NK-92 (cell line): ENCODE results near the gene IL1RAP.
"Not testable (repeated sequence)": the region's sequence is repeated elsewhere in the genome, so short reads cannot be mapped to it uniquely, and the experiment has no call there.

Source experiments
- DNase-seq: peaks from one replicate; lab custom pipeline; 2025; ENCODE audit not compliant: unreplicated experiment; lab: John Stamatoyannopoulos, UW

IL1RAP gene

DNA sequence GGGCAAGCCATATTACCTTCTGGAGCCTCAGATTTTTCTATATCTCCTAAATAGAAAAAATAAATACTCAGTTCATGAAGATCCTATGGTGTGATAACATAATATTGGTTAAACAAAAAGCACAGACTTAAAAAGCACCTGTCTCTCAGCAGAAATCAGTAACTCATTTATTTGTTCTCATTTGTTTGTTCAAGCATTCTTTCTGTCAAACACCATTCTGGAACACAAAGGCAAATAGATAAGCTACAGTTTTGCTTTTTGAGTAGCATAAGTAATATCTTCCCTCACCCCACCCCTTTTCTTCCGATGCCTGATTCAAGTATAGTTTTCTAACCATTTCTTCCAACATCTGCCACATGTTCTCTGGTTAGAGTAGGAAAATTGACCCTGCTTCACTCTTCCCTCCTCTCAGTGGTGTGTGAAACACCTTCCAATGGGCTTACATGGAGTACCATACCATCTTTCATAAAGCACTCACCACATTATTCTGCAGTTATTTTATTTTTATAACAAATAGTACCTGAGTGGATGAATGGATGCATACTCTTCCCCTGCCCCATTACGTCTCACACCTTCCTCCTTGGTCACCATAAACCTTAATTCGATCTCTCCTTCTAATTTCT lies 8.4 kb upstream of the IL1RAP start:
- DNase-seq: no peak

DNA sequence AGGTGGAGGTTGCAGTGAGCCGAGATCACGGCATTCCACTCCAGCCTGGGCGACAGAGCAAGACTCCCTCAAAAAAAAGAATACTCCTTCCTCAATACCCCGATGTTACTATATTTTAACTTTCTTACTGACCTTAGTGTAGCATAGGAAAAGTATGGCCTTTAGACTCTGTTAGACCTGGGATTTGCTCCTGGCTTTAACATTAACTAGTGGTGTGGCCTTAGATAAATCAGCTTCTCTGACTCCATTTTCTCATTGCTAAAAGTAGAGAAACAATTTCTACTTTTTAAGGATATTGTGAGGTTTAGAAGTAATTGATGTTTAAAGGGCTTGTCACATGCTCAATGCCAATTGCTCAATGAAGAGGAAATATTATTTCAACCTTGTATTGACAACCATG lies 7.6 kb upstream of the IL1RAP start:
- DNase-seq: no peak

DNA sequence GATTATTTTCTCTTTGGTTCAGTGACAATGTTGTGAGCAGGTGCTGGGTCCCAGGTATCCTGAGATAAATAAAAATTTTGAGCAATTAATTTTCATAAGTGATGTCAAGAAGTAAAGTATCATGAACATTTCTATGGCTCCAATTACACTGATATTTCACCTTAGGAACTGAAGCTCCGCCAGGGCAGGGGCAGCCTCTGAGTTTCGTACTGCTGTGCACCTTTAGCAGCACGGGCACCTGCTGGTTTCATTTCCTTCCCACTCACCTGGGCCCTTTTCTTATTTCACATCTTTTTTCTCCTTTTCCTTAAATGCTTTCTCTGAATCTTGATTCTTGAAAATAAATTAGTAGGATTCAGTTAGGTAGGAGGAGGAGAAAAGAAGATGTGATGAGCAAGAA lies 1.2 kb upstream of the IL1RAP start:
- no peak for DNase-seq

DNA sequence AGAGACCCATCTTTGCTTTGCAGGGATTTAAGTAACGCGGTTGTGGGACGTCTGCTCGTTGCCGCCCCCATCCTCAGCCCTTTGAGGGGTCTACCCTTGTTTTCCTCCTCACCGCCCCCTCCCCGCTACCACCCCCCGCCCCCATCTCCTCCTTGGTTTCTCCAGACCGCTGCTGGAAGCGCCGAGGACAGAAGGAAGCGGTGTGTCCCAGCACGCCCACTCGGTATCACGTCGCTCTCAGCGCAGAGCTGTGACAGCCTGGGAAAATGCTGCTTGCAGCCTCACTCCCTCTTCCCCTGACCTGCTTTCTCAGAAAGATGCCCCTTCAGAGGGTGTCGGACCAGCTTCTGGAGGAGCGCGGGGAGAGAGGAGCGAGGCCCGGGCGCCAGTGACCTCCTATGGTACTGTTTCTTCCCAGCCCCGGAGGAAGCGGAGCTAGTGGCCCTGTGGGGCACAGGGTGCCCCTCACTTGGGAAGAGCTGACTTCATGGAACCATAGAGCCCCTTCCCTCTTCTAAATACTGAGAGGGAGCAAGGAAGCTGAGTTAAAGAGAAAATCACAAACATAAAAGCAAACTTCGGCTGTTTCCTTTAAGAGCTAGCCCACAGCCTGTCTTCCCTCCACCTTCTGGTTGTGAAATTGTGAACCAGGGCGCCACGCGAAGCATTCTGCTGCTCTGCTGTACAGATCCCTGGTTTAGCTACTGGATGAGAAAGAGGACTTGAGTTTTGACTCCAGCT lies 698 bp downstream of the IL1RAP start:
- DNase-seq: no peak

DNA sequence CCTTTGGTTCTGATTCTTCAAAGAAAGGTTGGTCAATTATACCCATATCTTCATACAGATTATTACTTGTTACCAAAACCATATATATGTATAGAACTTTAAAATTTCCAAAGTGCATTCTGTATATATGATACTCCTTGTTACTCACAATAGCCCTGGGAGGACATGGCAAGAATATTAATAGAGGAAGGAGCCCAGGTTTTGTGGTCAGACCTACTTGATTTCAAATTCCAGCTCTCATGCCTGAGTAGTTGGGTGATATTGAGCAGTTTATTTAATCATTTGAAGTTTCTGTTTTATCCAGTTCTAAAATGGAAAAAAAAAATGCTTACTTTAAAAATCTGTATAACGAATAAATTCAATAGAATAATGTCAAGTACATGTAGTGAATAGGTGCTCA lies 2.5 kb downstream of the IL1RAP start:
- no peak for DNase-seq

DNA sequence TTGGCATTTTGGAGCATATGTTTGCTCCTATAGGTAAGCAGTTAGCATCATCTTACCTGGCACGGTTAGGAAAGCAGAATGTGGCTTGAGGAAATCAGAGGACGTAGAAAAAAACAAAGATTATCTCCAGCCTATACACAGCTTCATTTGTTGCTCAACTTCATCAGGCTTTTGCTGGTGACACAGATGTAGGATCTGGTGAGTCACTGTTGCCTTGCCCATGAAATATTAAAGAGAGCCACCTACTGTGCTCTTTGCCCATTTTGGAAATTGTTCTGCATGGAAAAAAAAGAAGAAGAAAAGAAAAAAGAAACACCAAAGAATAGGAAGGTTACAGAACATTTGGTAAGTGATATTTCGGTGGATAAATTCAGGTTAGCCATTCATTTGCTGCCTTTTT lies 3.8 kb downstream of the IL1RAP start:
- no peak for DNase-seq

DNA sequence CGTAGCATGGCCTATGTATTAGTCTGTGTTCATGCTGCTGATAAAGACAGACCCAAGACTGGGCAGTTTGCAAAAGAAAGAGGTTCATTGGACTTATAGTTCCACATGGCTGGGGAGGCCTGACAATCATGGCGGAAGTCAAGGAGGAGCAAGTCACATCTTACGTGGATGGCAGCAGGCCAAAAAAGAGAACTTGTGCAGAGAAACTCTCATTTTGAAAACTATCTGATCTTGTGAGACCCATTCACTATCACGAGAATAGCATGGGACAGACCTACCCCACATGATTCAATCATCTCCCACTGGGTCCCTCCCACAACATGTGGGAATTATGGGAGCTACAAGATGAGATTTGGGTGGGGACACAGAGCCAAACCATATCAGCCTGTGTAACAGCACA lies 4.6 kb downstream of the IL1RAP start:
- DNase-seq: not testable (repeated sequence)

DNA sequence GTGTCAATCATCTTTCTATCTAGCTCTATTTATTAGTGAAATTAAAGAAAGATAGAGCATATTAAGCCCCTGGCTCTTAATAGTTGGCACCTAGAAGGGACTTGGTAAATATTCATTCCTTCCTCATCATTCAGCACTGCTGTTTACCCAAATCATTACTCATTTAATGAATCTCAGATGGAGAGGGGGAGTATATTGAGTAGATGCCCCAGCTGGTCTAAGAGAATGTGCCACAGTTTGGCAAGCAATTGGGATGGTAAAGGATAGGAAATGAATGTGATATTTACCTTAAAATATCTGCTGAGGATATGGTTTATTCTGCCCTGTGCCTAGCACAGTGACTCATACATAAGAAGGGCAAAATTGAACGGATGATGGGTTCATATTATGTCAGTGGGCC lies 6.0 kb downstream of the IL1RAP start:
- no peak for DNase-seq

DNA sequence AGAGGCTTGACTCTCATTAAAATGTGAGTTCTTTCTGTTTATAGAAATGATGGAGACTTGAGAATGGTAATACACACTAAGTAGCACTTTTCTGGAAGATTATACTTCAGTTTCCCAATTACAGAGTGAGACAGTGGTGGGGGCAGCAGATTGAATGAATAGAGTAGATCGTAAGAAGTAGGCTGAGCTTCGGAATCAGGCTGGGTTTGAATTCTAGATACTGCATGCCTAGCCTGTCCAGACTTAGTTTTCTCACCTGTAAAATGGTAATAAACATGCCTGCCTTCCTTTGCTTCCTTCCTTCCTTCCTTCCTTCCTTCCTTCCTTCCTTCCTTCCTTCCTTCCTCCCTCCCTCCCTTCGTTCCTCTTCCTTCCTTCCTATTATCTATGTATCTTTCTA lies 8.1 kb downstream of the IL1RAP start:
- no peak for DNase-seq

DNA sequence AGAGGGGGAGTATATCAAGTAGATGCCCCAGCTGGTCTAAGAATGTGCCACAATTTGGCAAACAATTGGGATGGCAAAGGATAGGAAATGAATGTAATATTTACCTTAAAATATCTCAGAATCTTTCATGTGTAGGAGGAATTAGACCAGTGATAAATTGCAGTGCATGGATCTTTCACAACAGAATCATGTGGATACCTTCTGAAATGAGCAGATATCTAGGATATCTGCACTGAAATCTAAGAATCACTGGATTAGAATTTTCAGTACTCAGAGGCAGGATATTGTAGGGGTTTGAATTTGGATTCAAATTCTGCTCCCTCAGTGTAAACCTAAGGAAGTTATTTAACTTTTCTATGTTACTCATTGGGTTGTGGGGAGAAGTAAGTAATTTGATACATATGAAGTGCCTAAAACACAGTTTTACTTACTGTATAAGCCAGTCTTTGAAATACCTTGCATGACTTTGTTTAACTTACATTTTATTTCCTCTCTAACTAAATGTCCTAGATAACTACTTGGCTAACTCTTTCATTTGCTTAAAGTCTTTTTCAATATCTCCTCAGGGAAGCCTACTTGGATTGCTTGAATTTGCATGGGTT lies 8.8 kb downstream of the IL1RAP start:
- DNase-seq: no peak

DNA sequence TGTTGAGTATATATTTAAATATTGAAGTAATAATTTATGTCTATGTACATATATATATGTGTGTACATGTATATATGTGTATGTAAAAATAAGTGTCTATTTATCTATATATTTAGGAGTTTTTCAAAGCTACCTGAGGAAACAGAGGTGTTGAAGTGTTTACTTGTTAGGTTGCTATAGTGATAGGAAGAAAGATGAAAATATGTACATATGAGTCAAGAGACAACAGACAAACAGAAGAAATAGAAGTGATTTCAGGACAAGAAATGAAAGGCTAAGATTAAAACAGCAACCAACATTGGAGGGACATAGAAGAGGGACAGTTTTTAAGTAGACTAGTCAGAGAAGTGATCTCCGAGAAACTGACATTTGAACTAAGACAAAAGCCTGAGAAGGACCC lies 11.1 kb downstream of the IL1RAP start:
- no peak for DNase-seq

DNA sequence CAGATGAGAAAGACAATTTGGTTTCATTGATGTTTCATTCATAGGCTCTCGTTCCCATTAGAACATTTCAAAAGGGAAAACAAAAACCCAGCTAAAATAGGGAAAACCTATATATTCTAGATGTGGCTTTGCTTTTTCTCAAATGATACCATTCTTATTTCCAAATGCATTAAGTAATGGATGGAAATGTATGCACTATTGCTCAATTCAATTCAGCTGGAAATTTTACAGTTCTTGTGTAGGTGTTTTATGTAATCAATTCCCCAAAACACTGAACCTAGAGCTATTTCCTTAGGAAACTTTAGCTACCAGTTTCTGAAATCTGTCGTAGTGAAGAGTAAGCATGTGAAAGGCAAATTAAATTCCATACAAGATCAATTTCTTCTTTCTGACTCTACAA lies 11.7 kb downstream of the IL1RAP start:
- no peak for DNase-seq

DNA sequence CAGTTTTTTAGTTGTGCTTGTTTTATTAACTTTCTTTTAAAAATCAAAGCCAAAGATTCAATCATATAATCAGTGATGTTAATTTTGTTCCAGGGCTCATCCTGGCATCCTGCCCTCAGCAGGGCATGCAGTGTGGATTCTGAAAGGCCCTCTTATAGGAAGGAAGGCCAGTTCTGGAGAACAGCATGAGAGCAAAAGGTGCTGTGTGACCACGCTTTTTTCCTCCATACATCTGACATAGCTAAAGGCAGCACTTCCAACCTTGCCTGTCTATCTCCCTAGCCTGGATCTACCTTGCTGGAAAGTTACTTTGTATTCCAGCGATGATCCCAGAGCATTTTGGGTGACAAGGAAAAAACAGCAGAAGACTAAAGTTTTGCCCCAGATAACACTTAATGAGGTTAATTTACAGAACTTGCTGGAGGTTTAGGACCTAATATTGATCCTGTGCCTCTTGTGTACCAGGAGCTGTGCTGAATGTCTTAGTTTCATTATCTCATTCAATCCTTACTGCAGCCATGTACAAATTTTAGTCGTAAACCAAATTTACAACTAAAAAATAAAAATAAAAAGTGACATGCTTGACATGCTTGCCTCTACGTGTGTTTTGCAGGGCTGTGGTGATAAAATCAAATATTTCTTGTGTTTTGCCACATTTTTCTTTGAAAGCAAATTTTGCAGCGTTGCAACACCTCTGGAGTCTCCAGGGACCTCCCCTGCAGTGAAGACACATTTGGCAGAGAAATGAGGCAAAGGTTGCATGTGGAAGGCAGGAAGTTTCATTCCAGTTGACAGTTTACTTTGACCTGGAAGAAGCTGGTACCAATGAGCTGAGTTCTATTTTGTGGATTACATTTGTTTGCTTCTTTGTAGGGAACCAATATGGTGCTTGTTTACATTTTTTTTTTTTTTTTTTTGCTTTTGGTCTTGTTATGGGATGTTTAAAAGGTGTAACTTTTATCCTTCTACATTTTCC lies 13.2 kb downstream of the IL1RAP start:
- no peak for DNase-seq

DNA sequence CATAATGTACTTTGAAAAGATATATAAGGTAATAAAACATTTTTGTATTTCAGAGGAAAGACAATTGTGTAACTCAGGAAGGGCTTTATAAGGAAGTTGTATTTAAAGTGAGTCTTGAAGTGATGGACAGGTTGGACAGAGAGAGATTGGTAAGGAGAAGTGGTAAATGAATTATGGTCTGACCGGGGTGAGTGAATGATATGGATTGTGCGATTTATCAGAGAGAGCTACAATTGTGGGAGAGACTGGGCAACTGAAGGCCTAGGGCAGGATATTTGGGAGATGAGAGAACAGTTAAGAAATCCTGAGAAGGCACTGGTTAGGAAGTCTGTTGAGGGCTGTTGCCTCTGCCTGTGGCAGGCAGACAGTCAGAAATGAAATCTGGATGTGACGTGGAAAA lies 14.8 kb downstream of the IL1RAP start:
- no peak for DNase-seq

DNA sequence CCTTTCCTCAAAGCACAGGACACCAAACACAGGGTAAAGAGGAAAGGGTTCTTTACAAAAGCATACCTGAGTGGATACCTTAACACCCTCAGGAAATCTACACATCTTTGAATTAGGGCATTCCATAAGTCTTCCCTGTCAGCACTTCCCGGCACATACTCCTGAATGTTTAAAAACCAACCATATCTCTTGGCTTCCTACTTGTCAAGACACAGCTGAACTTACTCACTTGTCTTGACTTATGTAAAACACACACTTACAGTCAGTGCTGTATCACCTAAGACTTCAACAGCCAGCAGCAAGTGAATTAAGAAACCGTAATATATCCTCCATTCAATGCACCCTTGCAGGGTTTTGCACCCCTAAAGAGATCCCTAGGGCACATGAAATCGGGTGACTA lies 17.5 kb downstream of the IL1RAP start:
- DNase-seq: no peak

DNA sequence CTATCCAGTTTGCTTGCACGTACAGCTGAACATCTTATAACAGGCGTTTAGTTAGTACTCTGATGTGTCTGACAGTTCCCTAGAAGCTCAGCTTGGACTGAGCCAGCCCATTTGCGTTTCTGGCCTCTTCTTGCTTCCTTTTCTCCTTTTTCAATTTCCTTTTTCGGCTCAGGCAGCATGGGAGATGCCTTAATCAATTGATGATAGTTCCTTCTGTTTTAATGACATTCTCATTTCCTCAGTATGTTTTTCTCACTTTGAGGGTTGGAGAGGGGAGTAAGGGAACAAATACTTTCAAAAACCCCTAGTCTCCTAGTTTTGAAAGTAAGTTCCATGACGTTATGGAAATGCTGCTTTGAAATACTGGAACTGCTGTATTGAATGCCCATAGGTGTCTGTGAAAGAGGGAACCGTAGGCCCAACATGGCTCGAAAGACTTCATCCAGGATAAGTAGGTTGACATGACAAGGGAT lies 18.9 kb downstream of the IL1RAP start:
- no peak for DNase-seq

DNA sequence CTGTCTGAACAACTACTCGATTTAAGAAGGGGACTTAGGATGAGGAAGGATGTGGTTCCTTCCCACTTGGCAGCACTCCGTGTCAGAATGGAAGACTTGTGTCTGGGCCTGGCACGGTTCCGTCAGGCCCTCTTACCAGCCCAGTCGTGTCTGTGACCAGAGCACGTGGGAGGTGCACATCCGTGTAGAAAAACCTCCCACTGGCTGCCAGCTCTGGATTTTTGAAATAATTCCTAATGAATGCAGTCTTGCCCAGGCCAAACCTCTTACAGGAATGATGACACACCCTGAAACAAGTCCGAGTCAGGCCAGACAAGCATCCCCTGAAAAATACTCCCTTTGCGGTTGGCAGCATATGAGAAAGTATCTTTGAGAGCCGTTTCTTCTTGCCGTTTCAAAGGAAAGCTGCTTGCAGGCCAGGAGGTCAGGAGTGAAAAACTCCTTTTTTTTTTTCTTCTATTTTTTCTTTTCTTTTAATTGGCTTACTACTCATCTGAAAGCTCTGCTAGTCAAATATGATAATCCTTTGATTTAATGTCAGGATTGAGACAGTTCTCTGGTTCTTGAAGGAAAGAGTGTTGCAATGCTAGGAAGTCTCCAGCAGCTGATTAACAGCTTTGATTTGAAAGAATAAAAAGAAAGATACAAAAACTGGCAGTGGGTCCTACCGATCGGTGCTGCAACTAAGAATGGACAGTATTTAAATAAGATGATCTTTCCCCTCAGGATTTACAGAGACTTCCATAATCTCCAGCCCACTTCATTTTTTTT lies 19.8 kb downstream of the IL1RAP start:
- DNase-seq: no peak

DNA sequence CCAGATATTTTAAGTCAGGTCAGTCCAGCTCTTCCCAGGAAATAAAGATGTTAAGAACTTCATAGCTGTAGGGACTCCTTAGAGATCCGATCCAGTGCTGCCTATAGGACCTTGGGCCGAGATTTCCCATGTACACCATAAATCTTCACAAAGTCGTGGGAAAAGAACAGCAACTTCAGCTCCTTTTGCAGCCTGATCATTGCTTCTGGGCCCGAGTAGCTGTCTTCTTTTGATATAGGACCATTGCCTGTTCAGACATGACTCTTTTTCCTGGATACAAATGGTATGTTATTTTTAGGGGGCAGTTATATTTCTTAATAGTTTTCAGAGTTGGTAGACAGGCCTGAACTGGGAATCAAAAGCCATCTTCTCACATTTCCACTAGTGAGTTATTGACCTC lies 20.5 kb downstream of the IL1RAP start:
- DNase-seq: no peak

DNA sequence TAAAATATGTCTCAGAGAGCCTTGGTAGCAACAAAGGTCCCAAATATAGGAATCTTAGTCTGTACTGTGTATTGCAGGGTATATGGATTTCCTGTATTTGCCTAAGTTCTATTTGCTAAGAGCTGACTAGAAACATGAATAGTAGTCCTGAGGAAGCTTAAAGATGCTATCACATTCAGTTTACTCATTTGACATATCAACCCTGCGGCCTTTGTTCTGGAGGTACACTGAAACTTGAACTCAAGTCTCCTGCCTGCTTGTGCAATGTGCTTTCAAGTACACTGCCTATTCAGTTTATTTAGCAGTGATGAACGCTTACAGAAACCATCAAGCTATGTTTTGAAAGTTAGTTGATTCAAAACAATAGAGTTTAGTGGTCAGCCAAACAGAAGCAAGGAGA lies 21.1 kb downstream of the IL1RAP start:
- DNase-seq: no peak

DNA sequence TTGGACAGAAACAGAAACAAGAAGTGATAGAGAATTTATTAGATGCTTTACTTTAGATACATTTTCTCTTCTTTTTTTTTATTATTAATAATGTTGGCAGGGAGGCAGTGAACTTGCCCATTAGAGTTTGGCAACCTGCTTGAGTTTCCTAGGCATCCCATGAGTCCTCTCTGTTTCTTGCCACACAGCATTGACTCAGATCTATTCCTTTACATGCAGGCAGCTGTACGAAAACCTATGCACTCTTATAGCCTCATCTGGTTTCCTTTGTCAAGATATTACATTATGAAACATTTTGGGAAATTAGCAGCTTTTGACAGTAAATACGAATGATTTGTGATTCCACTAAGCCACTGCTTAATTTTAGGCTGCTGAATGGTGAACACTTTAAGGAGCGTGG lies 23.3 kb downstream of the IL1RAP start:
- no peak for DNase-seq

DNA sequence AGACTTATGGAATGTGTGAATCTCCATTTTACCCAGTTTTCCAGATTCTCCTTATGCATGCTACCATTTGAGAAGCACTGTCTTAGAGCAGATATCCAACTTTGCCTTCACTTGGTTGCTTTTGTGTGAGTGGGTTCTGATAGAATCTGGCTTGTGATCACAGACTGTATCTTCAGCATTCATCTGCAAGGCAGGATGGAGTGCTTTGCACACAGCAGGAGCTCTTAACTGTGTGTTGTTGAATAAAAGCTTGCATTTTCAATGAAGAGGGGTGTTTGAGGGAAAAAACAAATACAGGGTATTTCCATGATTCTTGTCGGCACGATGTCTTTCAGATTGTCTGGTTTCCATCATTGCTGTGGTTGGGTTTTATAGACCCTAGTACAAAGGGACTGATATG lies 24.4 kb downstream of the IL1RAP start:
- no peak for DNase-seq
